GM12874 (cell line): ENCODE results near the gene ZBTB45.

Source experiments
- TF ChIP-seq, protein P1 (sequence below): IDR thresholded peaks from 2 replicates; pipeline ENCODE4 v1.5.1; 2011; ENCODE audit warnings: low read depth, mild to moderate bottlenecking, control low read depth, low read length, moderate library complexity; ENCODE audit not compliant: insufficient read depth

Gene ZBTB45

GRCh38 chr19:58498316-58499020 is 21.1 kb downstream of the ZBTB45 start:
- TF ChIP-seq, protein P1, sequence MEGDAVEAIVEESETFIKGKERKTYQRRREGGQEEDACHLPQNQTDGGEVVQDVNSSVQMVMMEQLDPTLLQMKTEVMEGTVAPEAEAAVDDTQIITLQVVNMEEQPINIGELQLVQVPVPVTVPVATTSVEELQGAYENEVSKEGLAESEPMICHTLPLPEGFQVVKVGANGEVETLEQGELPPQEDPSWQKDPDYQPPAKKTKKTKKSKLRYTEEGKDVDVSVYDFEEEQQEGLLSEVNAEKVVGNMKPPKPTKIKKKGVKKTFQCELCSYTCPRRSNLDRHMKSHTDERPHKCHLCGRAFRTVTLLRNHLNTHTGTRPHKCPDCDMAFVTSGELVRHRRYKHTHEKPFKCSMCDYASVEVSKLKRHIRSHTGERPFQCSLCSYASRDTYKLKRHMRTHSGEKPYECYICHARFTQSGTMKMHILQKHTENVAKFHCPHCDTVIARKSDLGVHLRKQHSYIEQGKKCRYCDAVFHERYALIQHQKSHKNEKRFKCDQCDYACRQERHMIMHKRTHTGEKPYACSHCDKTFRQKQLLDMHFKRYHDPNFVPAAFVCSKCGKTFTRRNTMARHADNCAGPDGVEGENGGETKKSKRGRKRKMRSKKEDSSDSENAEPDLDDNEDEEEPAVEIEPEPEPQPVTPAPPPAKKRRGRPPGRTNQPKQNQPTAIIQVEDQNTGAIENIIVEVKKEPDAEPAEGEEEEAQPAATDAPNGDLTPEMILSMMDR = no peak

- TF ChIP-seq, protein P1 = no peak
These were observed 21.9 kb downstream of the ZBTB45 start for GRCh38 chr19:58497634-58498170.

DNA sequence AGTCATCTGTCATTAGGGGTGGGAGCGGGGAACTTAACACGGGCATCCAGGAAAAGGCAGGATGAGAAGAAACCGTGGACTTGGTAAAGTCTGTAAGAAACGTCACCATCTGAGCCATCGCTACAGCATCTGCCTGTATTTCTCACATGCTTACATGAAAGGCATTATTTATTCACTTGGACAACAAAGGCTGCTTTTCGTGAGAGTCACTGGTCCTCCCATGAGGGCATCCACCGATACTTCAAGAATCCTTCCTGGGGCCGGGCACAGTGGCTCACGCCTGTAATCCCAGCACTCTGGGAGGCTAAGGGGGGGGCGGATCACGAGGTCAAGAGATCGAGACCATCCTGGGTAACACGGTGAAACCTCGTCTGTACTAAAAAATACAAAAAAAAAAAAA is 27.3 kb downstream of the ZBTB45 start:
- TF ChIP-seq, protein P1 = no peak

DNA sequence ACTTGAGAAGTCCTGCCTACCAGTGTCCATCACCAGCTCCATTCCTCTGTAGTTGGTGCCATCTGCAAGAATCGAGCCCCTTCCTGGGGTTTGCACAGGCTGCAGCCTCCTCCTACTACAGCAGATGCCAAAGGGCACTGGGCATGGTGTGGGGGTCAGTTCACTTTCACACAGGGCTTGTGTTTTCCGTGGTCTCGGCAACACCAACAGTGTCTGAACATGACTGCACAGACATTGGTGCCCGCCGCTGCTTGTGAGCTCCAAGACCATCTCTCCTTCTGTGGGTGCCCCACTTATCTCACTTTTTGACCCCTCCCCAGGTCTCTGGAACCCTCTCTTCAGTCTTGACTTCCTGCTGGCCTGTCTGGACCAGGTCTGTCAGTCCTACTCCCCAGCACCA is 28.2 kb downstream of the ZBTB45 start:
- TF ChIP-seq, protein P1 = no peak

DNA sequence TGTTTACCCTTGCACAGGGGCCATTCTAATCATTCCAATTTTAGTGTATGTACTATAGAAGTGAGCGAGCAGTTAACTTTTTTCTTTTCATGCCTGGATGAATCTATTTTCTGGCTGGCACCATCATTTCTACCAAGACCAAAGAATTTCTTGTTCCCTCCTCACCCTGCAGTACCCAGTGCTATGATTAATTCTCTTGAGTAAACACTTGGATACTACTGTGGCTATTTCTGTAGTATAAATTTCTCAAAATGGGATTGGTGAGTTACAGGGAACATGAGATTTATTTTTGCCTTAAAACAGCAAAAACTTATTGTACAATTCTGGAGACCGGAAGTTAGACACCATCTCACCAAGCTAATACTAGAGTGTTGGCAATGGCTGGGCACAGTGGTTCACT is 35.8 kb downstream of the ZBTB45 start:
- TF ChIP-seq, protein P1 = no peak

GRCh38 chr19:58482372-58482771 is 37.2 kb downstream of the ZBTB45 start:
- TF ChIP-seq, protein P1 = no peak

DNA sequence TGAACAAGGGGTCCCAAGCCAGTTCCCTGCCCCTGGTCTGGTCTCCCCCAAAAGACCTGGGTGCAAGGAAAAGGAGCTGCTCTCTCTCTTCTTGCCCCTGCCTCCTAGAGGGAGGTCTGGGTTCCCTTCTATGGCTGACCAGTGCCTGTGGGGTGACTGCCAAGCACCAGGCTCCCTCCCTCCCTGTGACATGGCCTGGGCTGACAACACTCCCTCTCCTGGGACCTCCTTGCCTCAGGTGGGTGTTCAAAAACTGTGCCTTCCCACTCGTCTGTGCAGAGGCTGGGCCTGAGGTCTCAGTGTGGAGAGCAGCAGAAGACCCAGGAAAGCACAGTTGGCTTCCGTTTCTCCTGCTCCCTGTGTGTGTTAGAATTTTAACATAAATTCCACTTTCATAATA is 38.8 kb downstream of the ZBTB45 start:
- TF ChIP-seq, protein P1 = no peak
